HUES6 (cell line): ENCODE results near the gene GLP2R.

Source experiments
- H3K27ac ChIP-seq: 2 replicates; pipeline ENCODE4 v1.7.0; 2013; ENCODE audit warnings: low read depth, mild to moderate bottlenecking, low read length, inconsistent platforms
- H3K27me3 ChIP-seq: 2 replicates; pipeline ENCODE4 v1.6.1; 2013; ENCODE audit warnings: low read length; ENCODE audit not compliant: control insufficient read depth, insufficient read depth
- H3K36me3 ChIP-seq: 2 replicates; pipeline ENCODE4 v1.6.1; 2013; ENCODE audit warnings: low read length; ENCODE audit not compliant: control insufficient read depth, insufficient read depth
- H3K4me1 ChIP-seq: 2 replicates; pipeline ENCODE4 v1.6.1; 2013; ENCODE audit warnings: low read length; ENCODE audit not compliant: control insufficient read depth, insufficient read depth
- H3K4me3 ChIP-seq: 2 replicates; pipeline ENCODE4 v1.5.1; 2013; ENCODE audit warnings: low read depth, low read length
- H3K9ac ChIP-seq: one replicate; pipeline ENCODE4 v1.6.1; 2013; ENCODE audit warnings: mild to moderate bottlenecking, low read length
- H3K9me3 ChIP-seq: 2 replicates; pipeline ENCODE4 v1.6.1; 2013; ENCODE audit warnings: low read depth, low read length; ENCODE audit not compliant: control insufficient read depth, insufficient read depth

GLP2R gene

DNA sequence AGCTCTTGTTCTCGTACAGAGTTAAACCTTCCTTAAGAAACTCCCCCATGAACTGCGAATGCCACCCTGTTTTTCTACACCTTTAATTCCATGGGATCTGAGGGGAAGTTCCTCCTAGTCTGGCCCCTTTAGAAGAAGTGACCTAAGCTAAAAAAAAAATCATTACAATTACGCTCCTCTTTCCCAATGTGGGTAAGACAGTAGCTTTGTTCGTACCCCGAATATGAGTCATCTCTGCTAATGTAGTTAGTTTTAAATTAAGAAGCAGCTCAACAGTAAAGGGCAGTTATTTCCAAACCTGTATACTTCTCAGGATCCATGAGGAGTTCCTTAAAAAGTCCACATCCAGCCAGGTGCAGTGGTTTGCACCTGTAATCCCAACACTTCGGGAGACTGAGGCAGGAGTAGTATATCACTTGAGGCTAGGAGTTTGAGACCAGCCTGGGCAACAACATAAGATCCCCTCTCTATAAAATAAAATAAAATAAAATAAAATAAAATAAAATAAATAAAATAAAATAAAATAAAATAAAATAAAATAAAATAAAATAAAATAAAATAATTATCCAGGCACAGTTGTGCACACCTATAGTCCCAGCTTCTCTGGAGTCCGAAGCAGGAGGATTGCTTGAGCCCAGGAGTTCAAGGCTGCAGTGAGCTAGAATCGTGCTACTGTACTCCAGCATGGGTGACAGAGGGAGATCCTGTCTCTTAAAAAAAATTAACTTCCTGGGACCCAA, 53.2 kb downstream of the GLP2R start:
- H3K4me1 ChIP-seq: no peaks in the 10 kb centered on the region
- no peak overlapping the region for H3K27ac ChIP-seq
- H3K27me3 ChIP-seq: no peaks in the 10 kb centered on the region
- no peak overlapping the region for H3K4me3 ChIP-seq
- no peak overlapping the region for H3K9ac ChIP-seq
- no peaks in the 10 kb centered on the region for H3K36me3 ChIP-seq
- H3K9me3 ChIP-seq: peaks cover 15% of the 10 kb centered on the region

DNA sequence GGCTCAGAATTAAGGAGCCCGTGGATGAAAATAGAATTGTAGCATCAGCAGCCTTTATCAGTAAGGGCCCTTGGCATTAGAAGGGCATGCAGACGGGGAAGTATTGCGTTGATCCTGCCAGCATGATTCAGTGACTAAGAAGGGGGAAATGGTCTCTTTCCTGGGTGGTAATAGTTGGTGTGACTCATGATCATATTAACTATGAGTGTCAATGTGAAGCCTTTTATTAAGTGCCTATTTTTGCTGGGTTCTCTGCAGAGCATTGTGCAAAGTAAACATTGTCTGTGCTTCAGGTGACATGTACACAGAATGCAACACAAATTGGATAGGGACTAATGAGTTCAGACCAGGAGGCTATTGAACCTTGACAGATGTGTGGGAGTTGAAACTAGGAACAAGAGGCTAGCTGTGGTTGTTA, 54.9 kb downstream of the GLP2R start:
- Histone ChIP-seq H3K9me3 (peaks cover 23% of the 10 kb centered on the region), H3K4me3 (no peak overlapping the region), H3K4me1 (no peaks in the 10 kb centered on the region), H3K9ac (no peak overlapping the region), H3K36me3 (no peaks in the 10 kb centered on the region), H3K27me3 (no peaks in the 10 kb centered on the region), H3K27ac (no peak overlapping the region)

DNA sequence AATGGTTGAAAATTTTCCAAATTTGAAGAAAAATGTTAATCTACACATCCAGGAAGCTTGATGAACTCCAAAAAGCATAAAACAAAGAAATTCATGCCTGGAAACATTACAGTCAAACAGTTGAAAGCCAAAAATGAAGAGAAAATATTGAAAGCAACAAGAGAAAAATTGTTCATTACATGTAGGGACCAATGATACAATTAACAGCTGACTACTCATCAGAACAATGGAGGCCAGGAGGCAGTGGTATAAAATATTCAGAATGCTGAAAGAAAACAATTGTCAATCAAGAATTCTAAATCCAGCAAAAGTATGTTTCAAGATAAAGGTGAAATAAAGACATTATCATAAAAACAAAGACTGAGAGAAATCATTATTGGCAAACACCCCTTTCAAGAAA, 57.7 kb downstream of the GLP2R start:
- no peaks in the 10 kb centered on the region; the same call in 1 of the 2 replicates for H3K27me3 ChIP-seq
- H3K36me3 ChIP-seq: no peaks in the 10 kb centered on the region
- H3K27ac ChIP-seq: no peak overlapping the region
- no peaks in the 10 kb centered on the region for H3K4me1 ChIP-seq
- H3K9ac ChIP-seq: no peak overlapping the region
- H3K4me3 ChIP-seq: no peak overlapping the region
- H3K9me3 ChIP-seq: peaks cover 23% of the 10 kb centered on the region

GRCh38 chr17:9886141-9886930, 60.6 kb downstream of the GLP2R start:
- Histone ChIP-seq H3K4me1 (peaks cover 3% of the 10 kb centered on the region; the same call in 1 of the 2 replicates), H3K36me3 (no peaks in the 10 kb centered on the region), H3K9me3 (peaks cover 23% of the 10 kb centered on the region), H3K27me3 (no peaks in the 10 kb centered on the region; the same call in 1 of the 2 replicates), H3K4me3 (no peak overlapping the region), H3K27ac (no peak overlapping the region), H3K9ac (no peak overlapping the region)

GRCh38 chr17:9887508-9887907, 61.8 kb downstream of the GLP2R start:
- H3K27me3 ChIP-seq: no peaks in the 10 kb centered on the region; the same call in 1 of the 2 replicates
- no peak overlapping the region for H3K9ac ChIP-seq
- H3K9me3 ChIP-seq: peaks cover 16% of the 10 kb centered on the region
- H3K36me3 ChIP-seq: no peaks in the 10 kb centered on the region
- no peak overlapping the region for H3K4me3 ChIP-seq
- H3K27ac ChIP-seq: no peak overlapping the region
- H3K4me1 ChIP-seq: peaks cover 3% of the 10 kb centered on the region; the same call in 1 of the 2 replicates

DNA sequence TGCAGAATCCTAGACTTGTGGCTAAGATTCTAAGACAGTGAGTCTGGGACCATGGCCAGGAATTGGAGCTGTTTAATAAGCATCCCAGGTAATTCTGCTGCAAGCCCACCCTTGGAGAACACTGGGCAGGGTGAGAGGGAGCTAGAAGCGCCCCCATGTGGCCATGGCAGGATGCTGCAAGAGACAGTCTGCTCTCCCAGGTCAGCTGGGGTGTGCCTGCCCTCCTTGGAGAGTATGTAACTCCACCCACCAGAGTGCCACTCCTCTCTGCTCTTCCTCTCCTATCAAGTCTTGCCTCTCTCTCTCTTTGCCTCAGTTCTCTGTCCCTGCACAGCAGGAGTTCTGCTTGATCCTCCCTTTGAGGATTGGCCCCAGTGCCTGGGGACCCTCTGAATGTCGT, 64.4 kb downstream of the GLP2R start:
- Histone ChIP-seq H3K4me1 (peaks cover 3% of the 10 kb centered on the region; the same call in 1 of the 2 replicates), H3K36me3 (no peaks in the 10 kb centered on the region), H3K9me3 (no peaks in the 10 kb centered on the region)

DNA sequence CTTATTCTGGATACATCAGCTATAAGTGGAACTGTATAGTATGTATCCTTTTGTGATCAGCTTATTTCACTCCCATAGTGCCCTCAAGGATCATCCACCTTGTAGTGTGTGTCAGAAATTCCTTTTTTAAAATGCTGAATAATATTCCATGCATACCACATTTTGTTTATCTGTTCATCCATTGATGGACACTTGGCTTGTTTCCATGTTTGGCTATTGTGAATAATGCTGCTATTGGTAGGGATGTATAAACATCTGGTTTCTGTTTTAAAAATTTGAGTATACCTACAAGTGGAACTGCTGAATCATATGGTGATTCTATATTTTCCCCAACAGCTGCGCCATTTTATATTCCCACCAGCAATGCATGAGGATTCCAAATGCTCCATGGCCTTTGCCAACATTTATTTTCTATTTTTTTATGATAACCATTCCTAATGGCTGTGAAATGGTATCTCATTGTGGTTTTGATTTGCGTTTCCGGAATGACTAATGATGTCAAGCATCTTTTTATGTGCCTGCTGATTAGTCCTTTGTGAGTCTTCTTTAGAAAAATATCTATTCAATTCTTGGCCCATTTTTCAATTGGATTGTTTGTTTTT, 67.8 kb downstream of the GLP2R start:
- Histone ChIP-seq H3K27me3 (no peaks in the 10 kb centered on the region), H3K36me3 (no peaks in the 10 kb centered on the region), H3K27ac (no peak overlapping the region), H3K9ac (no peak overlapping the region), H3K9me3 (no peaks in the 10 kb centered on the region), H3K4me1 (peaks cover 3% of the 10 kb centered on the region; the same call in 1 of the 2 replicates), H3K4me3 (no peak overlapping the region)

More for the DNA sequence above, 64.4 kb downstream of the GLP2R start:
- no peak overlapping the region for H3K9ac ChIP-seq
- no peaks in the 10 kb centered on the region; the same call in 1 of the 2 replicates for H3K27me3 ChIP-seq
- H3K4me3 ChIP-seq: no peak overlapping the region
- H3K27ac ChIP-seq: no peak overlapping the region

DNA sequence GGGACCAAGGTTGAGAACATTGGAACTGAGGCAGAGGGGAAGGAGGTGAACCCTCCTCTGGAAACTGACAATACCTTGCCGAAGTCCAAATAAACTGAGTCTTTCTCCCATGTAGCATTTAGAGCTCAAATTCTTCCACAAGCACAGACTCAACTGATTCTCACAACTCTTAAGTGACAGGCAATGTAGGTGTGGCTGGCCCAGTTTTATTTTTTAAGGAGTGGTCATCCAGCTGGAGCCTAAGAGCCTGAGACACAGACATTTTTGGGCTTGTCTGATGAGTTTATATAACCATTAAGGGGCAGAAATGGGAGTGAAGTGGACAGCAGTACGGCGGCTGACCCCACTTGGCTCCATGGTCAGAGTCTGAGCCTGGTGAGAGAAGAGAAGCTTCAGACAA, 68.5 kb downstream of the GLP2R start:
- no peak overlapping the region for H3K27ac ChIP-seq
- peaks cover 4% of the 10 kb centered on the region; the same call in 1 of the 2 replicates for H3K4me1 ChIP-seq
- H3K4me3 ChIP-seq: no peak overlapping the region
- H3K9me3 ChIP-seq: no peaks in the 10 kb centered on the region
- H3K27me3 ChIP-seq: no peaks in the 10 kb centered on the region
- H3K36me3 ChIP-seq: no peaks in the 10 kb centered on the region
- H3K9ac ChIP-seq: no peak overlapping the region

DNA sequence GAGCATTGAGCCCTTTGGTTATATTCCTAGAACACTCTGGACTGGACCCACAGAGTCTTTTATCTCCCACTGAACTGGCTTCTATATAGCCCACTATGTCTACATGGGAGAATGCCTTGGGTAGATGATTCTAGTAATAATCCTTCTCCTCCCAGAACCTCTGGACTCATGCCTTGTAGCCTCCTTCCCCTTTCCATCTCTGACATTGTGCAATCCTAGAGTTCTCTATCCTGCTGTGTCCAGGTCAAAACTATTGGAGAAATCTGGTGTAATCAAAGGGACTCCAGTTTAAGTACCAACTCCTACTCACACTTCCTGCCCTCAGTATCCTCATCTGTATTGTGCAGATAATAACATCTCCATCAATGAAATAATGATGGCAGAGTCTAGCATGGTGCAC, 70.2 kb downstream of the GLP2R start:
- Histone ChIP-seq H3K27ac (no peak overlapping the region), H3K4me3 (no peak overlapping the region), H3K9me3 (no peaks in the 10 kb centered on the region), H3K9ac (no peak overlapping the region), H3K27me3 (no peaks in the 10 kb centered on the region), H3K36me3 (no peaks in the 10 kb centered on the region), H3K4me1 (0 out of 2 replicates have a peak, but pooled peaks cover 4% of the 10 kb centered on the region)

DNA sequence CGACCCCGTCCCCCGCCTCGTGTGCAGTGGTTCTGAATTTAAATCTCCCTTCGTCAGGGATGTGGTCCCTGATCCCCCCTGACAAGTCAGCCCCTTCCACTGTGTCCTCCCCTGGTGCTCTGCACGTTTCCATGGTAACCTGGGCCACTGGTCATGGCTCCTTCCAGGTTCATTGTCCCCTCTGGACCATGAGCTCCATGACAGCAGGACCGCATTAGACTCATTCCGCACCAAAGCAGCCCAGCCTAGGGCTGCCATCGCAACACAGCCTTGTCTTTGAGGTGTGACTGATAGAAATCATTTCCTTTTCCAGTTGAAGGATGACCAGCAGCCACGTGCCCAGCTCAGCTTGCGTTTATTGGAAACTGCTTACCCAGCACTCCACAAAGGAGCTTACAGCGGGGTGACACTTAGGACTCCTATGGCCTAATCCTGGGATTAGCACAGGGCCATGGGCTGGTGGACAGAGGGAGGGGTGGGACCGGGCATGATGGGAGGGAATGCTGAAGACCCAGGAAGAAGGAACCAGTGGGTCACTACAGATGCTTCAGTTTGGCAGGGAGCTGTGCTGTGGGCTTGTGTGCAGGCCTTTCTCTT, 71.7 kb downstream of the GLP2R start:
- Histone ChIP-seq H3K4me1 (0 out of 2 replicates have a peak, but pooled peaks cover 4% of the 10 kb centered on the region), H3K9me3 (no peaks in the 10 kb centered on the region), H3K4me3 (no peak overlapping the region), H3K9ac (no peak overlapping the region), H3K27ac (no peak overlapping the region), H3K27me3 (no peaks in the 10 kb centered on the region), H3K36me3 (no peaks in the 10 kb centered on the region)
